GOT3 (cell line): ENCODE data around the gene SLC25A11.
A peak's percentile ranks its signal among the peaks of the same experiment; 100 is the strongest.

Experiments
- DNase-seq: peaks from one replicate; lab custom pipeline; 2025; ENCODE audit warnings: mixed read lengths; lab: John Stamatoyannopoulos, UW

Gene SLC25A11, protein sequence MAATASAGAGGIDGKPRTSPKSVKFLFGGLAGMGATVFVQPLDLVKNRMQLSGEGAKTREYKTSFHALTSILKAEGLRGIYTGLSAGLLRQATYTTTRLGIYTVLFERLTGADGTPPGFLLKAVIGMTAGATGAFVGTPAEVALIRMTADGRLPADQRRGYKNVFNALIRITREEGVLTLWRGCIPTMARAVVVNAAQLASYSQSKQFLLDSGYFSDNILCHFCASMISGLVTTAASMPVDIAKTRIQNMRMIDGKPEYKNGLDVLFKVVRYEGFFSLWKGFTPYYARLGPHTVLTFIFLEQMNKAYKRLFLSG

DNA sequence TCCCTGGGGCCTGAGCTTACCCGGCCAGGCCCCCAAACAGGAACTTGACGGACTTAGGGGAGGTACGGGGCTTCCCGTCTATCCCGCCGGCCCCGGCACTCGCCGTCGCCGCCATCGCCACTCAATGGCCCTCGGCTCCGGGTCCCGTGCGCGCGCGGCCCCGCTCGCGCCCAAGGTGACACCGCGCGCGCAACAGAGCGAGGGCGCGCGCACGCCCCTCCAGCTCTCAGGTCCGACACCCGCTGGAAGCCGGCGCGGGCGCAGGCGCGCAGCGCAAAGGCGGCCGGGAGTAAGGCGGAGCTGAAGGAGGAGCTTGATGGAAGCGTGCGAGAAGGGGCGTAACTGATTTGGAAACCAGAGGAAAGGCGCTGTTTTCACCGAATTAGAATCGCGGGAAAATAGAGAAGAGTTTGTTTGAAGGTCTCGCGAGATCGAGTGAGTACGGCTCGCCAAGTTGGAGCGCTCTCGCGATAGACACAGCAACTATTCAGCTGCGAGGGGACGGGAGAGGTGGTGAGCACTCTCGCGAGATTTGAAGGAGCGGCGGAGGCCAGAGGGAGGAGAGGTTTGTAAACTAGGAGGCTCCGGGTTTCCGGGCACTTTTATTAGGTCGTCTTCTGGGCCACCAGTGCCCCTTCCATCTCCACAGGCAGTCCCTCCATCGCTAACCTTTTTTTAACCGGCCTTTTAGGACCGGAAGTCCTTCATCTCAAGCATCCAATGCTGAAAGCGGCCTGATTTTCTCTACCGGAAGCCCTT lies at the start of gene SLC25A11, which contains the start of gene RNF167:
Gene SLC25A11, minus strand, starts transcription at position 251 of the 759 bp plus-strand sequence. Its CDS starts 136 bp downstream, at position 115.
Gene RNF167, plus strand, starts transcription at position 473 of the 759 bp plus-strand sequence. CDS start 642 bp downstream, outside the sequence.
- peak; percentile 92 for DNase-seq

GRCh38 chr17:4987767-4988567 lies 48.1 kb upstream of the SLC25A11 start:
- no peak for DNase-seq

- DNase-seq, result peak; percentile 24
Observed at GRCh38 chr17:4986951-4987766, 47.3 kb upstream of the SLC25A11 start, which contains the start of gene CAMTA2. Gene CAMTA2, minus strand, starts transcription at chr17:4987675. Its CDS starts 1,453 bp downstream, at chr17:4986222.

DNA sequence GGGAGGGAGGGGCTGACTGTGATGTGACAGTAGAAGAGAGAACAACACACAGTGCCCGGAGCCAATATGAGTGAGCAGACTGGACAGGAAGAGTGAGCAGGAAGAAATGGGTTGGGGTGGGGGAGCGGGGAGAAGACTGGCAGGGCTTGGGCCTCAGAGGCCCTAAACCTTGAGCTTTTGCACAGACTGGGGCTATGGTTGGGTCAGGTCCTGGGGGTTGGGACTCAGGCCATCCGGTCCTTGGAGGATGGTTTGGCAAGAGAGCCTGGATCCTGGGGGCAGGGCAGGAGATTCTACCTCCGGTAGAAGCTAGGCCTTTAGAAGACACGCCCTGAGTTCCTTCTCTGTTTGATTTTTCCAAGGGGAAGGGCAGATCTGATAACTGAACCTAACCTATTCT lies 46.6 kb upstream of the SLC25A11 start:
- no peak for DNase-seq

GRCh38 chr17:4982305-4982704 lies 42.5 kb upstream of the SLC25A11 start:
- no peak for DNase-seq

DNA sequence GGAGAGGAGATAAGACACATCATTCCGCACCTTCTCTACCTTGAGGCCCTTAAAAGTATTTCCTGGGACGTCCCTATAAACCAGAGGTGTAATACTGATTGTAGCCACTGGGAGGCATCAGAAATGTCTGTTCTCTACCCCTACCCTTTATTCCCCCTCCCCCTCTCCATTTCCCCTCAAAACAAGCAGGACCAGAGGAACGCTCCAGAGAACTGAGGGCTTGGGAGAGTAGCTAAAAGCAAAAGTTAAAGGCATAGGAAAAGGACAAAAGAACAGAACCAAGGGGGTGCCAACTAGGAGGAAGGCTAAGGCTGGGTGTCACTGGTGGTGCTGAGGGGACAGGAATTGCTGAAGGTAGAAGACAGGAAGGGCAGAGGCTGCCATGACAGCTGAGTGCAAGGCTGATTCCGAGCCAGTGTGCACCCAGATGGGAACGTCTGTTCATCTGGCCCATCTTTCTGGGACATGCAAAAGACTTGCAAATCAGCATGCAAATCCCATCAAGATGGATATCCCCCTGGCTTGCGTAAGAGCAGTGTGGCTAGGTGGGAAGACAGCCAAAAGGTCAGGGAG lies 40.9 kb upstream of the SLC25A11 start:
- no peak for DNase-seq

GRCh38 chr17:4978726-4979125 lies 38.9 kb upstream of the SLC25A11 start:
- no peak for DNase-seq

DNA sequence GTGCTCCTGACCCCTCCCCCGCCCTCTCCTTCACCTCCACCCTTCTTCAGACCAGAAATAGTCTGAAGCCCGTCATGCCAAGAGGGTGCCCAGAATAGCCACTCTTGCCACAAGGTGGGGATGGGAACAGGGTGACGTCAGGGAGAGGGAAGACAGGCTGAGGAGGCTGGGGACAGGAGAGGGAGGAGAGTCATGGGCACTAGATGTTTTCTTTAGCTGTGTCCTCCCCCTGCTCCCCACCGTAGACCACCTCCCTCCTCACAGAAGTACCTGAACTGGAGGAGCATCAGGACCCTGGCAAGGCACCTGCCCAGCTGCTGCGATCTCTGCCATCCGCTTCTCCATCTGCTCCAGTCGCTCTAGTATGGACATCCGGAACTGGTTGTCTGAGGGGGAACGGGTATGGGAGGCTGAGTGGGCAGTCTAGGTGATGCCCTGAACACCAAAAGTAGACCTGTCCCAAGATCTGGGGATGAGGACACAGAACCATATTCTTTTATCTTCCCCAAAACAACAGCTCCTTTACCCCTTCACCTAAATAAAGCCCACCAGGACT lies 34.3 kb upstream of the SLC25A11 start:
- DNase-seq, result no peak

DNA sequence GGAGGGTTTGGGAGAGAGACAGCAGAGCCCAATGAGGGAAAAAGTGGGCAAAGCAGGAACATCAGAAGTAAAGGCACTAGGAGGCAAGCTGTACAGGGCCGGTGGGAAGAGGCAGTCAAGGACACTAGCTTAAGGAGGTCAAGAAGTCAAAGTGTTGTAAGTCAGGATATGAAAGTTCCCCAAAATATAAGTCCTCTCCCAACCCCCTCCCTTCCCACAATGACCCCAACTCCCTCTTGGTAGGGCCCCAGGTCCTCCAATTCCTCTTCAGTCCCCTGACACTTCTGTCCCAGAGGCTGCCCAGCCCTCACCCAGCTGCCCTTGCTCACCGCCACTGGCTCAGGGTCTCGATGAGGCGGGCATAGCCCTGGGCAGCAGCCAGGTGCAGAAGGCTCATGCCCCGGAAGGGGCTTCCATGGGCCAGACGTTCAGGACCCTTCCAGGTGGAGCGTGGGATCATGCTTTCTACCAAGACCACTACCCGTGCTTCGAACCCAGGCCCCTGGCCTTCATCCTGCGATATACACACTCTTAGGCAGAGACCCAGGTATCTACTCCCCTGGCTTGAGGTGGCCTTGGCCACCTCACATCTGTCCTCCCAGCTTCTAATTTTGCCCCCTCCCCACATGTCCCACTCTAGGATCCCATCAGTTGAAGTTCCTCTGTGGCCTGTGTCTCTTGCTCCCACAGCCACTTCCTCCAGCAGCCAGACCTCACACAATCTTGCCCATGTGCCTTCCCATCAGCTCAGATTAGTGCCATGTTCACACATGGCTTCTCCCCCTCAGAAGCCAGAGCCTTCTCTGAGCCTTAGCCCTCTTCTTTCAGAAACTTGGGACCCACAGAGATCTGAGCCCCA lies 33.6 kb upstream of the SLC25A11 start:
- no peak for DNase-seq

DNA sequence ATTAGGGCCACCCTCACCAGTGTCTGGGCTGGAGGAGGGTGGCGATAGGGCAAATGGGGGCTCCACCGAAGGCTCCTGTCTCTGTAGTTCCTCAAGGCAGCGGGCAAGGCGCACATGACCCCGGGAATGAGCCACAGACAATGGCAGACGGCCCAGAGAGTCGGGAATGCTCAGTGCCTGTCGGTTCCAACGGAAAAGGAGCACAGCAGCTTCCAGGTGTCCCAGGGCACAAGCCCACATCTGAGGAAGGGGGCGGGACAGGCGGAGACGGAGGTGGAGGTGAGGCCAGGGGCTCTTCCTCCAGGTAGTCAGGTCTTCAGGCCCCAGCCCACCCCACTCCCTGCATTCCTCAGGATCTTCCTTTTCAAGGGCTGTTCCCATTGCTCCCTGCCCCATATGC lies 32.9 kb upstream of the SLC25A11 start:
- DNase-seq, result no peak

DNA sequence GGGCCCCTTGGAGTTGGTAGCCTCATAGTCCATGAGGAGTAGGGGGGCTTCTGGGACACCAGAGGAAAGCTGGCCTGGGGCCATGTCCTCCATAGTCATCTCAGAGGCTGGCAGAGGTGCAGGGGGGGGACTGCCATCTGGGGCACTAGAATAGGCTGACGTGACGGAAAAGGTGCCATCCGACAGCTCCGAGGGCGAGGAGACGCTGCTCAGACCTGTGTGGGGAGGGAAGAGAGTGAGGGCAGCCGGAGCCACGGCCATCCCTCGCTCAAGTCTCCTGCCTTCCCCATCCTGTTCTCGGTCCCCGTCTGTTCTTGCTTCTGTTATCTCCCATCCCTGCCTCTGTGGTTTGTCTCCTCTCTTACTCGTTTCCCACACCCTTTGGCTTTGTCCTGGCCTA lies 32.5 kb upstream of the SLC25A11 start:
- DNase-seq, result no peak

GRCh38 chr17:4971826-4972225 lies 32.0 kb upstream of the SLC25A11 start:
- DNase-seq, result no peak

DNA sequence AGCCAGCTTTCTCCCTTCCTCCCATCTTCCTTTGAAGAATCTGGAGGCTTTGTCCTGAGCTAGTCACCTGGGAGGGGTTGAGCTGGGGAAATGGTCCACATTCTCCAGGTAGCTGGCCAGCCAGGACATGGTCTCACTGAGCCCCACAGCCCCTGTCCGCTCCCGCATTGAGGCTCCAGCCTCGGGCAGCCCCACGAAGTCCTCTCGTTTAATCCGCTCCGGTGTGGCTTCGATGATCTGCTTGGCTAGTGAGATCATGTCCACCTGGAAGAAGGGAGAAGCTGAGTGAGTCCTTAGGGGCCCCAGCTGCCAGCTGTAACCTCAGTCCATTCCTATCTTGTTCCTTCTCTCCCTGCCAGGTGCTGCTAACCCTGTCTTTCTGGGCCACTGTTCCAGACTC lies 30.4 kb upstream of the SLC25A11 start:
- DNase-seq, result no peak

DNA sequence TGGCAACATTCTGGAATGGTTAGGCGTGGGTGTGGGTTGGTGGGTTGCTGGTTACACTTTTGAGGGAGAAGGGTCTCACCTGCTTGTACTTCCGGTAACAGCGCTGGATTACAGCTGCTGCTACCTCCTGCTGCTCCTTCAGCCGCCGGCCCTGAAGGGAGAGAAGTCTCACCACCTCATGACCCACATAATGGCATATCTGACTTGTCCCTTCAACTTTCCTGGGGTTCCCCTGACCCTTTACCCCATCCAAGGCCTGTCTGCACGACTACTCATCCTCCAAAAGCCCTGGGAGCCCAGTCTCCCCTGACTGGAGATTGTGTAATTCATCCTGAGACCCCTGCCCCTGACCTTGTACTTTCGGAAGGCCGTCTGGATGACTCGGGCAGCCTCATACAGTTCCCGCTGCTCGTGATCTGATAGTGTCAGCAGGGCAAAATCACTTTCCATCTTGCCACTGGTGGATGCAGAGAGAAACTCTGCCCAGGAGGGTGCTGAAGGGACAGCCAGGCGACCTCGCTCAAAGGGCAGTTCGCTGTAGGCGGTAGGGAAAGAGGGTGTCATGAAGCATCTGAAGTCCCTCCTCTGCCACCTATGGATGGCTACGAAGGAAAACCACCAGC lies 29.8 kb upstream of the SLC25A11 start:
- DNase-seq, result no peak

DNA sequence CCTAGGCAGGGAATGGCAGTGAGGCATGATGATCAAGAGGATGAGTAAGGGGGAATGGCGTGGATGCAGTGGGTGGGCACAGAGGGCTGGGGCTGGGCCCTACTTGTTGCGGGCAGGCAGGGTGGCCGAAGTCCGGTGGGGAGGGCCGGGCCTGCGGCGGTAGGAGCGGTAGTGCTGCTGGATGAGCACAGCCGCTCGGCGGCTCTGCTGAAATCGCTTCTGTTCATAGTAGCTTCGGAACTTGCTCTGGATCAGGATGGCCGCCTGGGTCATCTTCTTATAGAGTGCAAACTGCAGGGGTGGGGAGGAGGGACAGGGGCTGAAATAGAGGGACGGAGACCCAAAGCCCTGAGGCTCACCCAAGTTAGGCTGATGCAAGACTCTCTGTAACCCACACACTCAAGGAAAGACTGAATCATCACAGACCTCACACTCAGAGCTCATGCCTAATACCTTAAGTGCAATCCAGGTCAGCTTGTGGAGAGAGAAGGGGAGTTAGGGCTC lies 29.3 kb upstream of the SLC25A11 start:
- peak; percentile 46 for DNase-seq

DNA sequence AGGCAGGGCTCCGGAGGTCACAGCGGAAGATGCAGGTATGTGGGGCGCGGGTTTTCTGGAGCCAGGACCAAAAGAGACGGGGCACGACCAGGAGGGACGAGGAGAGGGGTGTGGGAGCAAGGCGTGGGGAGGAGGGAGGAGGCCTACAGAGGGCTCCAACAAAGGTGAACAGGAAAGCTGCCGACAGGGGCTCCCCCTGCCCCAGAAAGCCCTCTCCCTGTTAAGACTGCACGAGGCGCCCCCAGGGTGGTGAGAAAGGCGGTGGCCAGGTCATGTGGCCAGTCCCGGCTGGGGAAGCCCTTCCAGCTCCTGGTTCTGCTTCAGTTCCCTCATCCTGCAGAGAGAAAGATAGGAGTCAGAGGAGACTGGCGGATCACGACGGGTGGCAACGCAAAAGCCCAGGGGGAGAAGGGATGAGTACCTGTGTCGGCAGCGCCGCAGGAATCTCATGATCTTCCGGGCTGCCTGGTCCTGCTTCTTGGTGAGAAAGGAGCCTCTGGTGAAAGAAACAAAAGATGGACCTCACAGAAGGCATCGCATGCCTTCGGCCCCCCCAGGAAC lies 28.7 kb upstream of the SLC25A11 start:
- DNase-seq, result no peak

DNA sequence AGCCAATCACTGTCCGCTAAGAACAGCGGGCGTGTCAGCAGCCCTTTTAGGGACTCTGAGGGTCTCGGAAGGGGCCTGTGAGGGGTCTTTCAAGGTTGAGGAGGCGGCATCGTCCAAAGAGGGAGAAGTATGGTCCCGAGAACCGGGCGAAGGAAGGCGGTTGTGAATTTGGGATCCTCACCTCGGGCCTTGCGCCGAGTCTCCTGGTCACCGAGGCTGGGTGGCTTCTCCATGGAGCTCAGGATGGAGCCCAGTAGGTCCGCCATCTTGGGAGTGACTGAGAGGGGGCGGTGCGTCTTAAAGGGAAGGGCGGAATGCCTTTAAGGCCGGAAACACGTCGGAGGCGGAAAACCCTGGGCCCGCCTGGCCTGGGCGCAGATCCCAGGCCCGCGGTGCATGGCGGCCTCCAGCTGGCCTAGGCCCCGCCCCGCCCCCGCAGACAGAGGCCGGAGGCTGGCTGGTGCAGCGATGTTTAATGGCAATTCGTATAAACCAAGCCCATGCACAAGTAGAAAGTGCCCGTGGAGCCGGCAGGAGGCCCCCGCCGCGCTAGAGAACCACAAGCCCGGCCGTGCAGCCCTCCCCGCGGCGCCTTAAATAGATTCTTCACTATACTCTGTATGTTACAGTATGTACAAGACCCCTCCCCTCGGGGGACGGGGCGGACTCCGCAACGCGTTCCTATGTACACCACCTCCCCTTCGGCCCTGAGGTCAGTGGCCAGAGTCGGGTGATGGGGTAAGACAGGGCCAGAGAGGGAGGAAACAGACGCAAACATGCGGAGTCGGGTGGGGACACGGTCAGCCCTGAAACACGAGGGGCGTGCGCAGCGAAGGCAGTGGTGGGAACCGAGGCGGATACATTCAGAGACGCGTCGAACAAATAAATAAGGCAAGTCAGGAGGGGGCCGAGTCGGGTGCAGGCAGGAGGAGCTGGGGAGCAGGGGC lies 28.0 kb upstream of the SLC25A11 start, which contains the start of gene SPAG7:
Gene SPAG7, minus strand, starts transcription at position 279 of the 947 bp plus-strand sequence. Its CDS starts 13 bp downstream, at position 266.
- DNase-seq, result peak; percentile 88
